NB4 (cell line): Measurements from ENCODE around the gene EEF1AKMT2.

Experiments
- CTCF ChIP-seq: IDR thresholded peaks from one replicate; pipeline ENCODE4 v1.5.1; 2012; ENCODE audit warnings: low read depth, low read length
- POLR2A ChIP-seq: IDR thresholded peaks from 2 replicates; pipeline ENCODE4 v1.6.1; 2011; ENCODE audit warnings: mild to moderate bottlenecking; ENCODE audit not compliant: insufficient read length; ENCODE audit errors: extremely low read depth

- peak; percentile 73 for TF ChIP-seq CTCF
- TF ChIP-seq POLR2A = no peak
Observed at GRCh38 chr10:124741281-124741921, 50.3 kb downstream of the EEF1AKMT2 start.
